NCI-H510A treated with DMSO at 0.1 percent for 48 hours (cell line): ENCODE results near the gene L3MBTL4.

Source experiments
- DNase-seq: peaks from one replicate; lab custom pipeline; 2025; lab: John Stamatoyannopoulos, UW

L3MBTL4 gene

GRCh38 chr18:6251084-6251483, 163.6 kb downstream of the L3MBTL4 start:
- DNase-seq = no peak

GRCh38 chr18:6249788-6250187, 164.9 kb downstream of the L3MBTL4 start:
- DNase-seq = no peak

GRCh38 chr18:6249170-6249569, 165.5 kb downstream of the L3MBTL4 start:
- no peak for DNase-seq

- DNase-seq = no peak
Measured at GRCh38 chr18:6248017-6248416, 166.7 kb downstream of the L3MBTL4 start.

- DNase-seq = no peak
Measured at GRCh38 chr18:6242004-6242403, 172.7 kb downstream of the L3MBTL4 start.

GRCh38 chr18:6239716-6240115, 175.0 kb downstream of the L3MBTL4 start:
- peak; percentile 14 for DNase-seq

GRCh38 chr18:6236258-6236657, 178.5 kb downstream of the L3MBTL4 start:
- no peak for DNase-seq

- no peak for DNase-seq
Measured at GRCh38 chr18:6222271-6222670, 192.4 kb downstream of the L3MBTL4 start.

GRCh38 chr18:6221602-6222014, 193.1 kb downstream of the L3MBTL4 start:
- no peak for DNase-seq

GRCh38 chr18:6220129-6220528, 194.6 kb downstream of the L3MBTL4 start:
- DNase-seq = no peak

- DNase-seq = no peak
Measured at GRCh38 chr18:6219116-6219717, 195.5 kb downstream of the L3MBTL4 start.

GRCh38 chr18:6215888-6216287, 198.8 kb downstream of the L3MBTL4 start:
- no peak for DNase-seq

- no peak for DNase-seq
Measured at GRCh38 chr18:6211174-6211504, 203.6 kb downstream of the L3MBTL4 start.

GRCh38 chr18:6210349-6211173, 204.2 kb downstream of the L3MBTL4 start:
- DNase-seq = peak; percentile 92

GRCh38 chr18:6207941-6208340, 206.8 kb downstream of the L3MBTL4 start:
- DNase-seq = no peak

GRCh38 chr18:6207116-6207515, 207.6 kb downstream of the L3MBTL4 start:
- peak; percentile 94 for DNase-seq

GRCh38 chr18:6205706-6206105, 209.0 kb downstream of the L3MBTL4 start:
- no peak for DNase-seq

GRCh38 chr18:6204476-6204875, 210.2 kb downstream of the L3MBTL4 start:
- DNase-seq = no peak

GRCh38 chr18:6203791-6204190, 210.9 kb downstream of the L3MBTL4 start:
- peak; percentile 66 for DNase-seq

GRCh38 chr18:6202861-6203260, 211.8 kb downstream of the L3MBTL4 start:
- DNase-seq = no peak

GRCh38 chr18:6200204-6200774, 214.4 kb downstream of the L3MBTL4 start:
- DNase-seq = no peak

- peak; percentile 11 for DNase-seq
Measured at GRCh38 chr18:6199777-6200176, 214.9 kb downstream of the L3MBTL4 start.

GRCh38 chr18:6198585-6198984, 216.1 kb downstream of the L3MBTL4 start:
- DNase-seq = no peak
